HG02610 (cell line): ENCODE results near the gene ASB2.

ENCODE experiments used
- ATAC-seq: cut with Tn5 transposase; IDR thresholded peaks from one replicate; pipeline ENCODE4 v1.9.1; 2021; ENCODE audit warnings: mild to moderate bottlenecking, moderate library complexity; ENCODE audit not compliant: unreplicated experiment

The ASB2 gene

GRCh38 chr14:93981316-93982229, 5.2 kb upstream of the ASB2 start:
- no peak for ATAC-seq

- no peak for ATAC-seq
These were observed 4.3 kb upstream of the ASB2 start for GRCh38 chr14:93980456-93981201.

- no peak for ATAC-seq
These were observed 2.4 kb upstream of the ASB2 start for GRCh38 chr14:93978735-93979134.

- ATAC-seq: peak; percentile 39
These were observed 1.6 kb upstream of the ASB2 start for GRCh38 chr14:93977790-93978581.

GRCh38 chr14:93977171-93977570, 801 bp upstream of the ASB2 start:
- ATAC-seq: no peak

GRCh38 chr14:93975791-93976476, 436 bp downstream of the ASB2 start:
- peak; percentile 64 for ATAC-seq

GRCh38 chr14:93974833-93975232, 1.5 kb downstream of the ASB2 start:
- no peak for ATAC-seq

- no peak for ATAC-seq
These were observed 2.1 kb downstream of the ASB2 start for GRCh38 chr14:93974299-93974698.

GRCh38 chr14:93973607-93974006, 2.8 kb downstream of the ASB2 start:
- ATAC-seq: no peak

- ATAC-seq: no peak
These were observed 3.7 kb downstream of the ASB2 start for GRCh38 chr14:93972618-93973205.

GRCh38 chr14:93971635-93972027, 4.7 kb downstream of the ASB2 start:
- ATAC-seq: no peak

GRCh38 chr14:93970965-93971634, 5.3 kb downstream of the ASB2 start:
- peak; percentile 45 for ATAC-seq

- ATAC-seq: no peak
These were observed 5.8 kb downstream of the ASB2 start for GRCh38 chr14:93970585-93970964.

- ATAC-seq: no peak
These were observed 7.1 kb downstream of the ASB2 start for GRCh38 chr14:93969082-93969828.

GRCh38 chr14:93967637-93968250, 8.6 kb downstream of the ASB2 start:
- ATAC-seq: peak; percentile 29

GRCh38 chr14:93965946-93966474, 10.4 kb downstream of the ASB2 start:
- ATAC-seq: no peak

GRCh38 chr14:93965287-93965821, 11.0 kb downstream of the ASB2 start:
- no peak for ATAC-seq

- no peak for ATAC-seq
These were observed 11.5 kb downstream of the ASB2 start for GRCh38 chr14:93964820-93965286.
